ENCODE data around the gene TOMM6.
"Not testable (repeated sequence)": the region's sequence is repeated elsewhere in the genome, so short reads cannot be mapped to it uniquely, and the experiment has no call there.

The TOMM6 gene

DNA sequence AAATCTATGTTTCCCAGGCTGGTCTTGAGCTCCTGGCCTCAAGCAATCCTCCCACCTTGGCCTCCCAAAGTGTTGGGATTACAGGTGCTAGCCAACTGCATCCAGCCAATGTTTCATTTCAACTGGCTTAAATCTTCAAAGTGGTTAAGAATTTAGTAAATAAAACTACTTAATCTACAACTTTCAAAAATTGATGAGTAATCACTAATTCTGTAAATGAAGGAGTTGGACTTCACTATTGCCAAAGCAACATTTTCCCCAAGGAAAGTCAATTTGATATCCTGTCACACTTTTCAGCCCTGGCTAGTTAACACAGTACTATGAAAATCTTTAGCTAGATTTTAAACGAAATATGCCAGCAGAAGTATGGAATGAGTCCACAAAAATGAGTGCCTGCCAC lies 3.8 kb downstream of the TOMM6 start:
- DNase-seq (ENCODE audit: insufficient read length, low spot score) (no peak), FAIRE-seq (no peak)
- no peak for TF ChIP-seq POLR2AphosphoS5 (IDR thresholded peaks at IDR 0.05; ENCODE audit: low read depth, low read length)
- TF ChIP-seq PAX5 (IDR thresholded peaks at IDR 0.05; ENCODE audit: insufficient read depth, low read length, severe bottlenecking), result no peak
- TF ChIP-seq POLR2A (IDR thresholded peaks at IDR 0.05; ENCODE audit: low read depth, low read length), result no peak
- no peak for TF ChIP-seq TAF1 (IDR thresholded peaks at IDR 0.05; ENCODE audit: low read depth, low read length)
- TF ChIP-seq SPI1 (IDR thresholded peaks at IDR 0.05; ENCODE audit: low read depth, low read length), result no peak
- TF ChIP-seq POU2F2 (IDR thresholded peaks at IDR 0.05; ENCODE audit: low read depth, low read length), result no peak

DNA sequence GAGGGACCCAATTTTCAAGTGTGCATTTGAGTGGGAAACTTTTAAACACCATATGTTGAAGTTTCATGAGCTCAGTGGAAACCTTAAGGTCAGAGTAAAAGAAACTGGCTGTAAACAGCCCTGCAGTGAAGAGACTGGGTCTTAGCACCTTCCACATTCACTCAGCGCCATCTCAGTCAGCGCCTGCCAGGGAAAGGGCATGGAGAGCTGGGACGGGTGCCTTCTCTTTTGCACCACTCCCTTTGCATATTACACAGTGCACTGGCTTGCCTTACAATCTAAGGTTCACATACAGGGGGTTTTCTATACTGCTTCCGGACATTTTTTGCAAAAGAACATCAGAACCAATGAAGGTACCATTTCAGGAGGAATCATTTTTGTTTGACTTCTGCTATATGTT lies 4.5 kb downstream of the TOMM6 start:
- DNase-seq (ENCODE audit: insufficient read length, low spot score), result no peak
- TF ChIP-seq POLR2AphosphoS5 (IDR thresholded peaks at IDR 0.05; ENCODE audit: low read depth, low read length) (peak; percentile 26; the same call in 1 of the 2 replicates), POLR2A (IDR thresholded peaks at IDR 0.05; ENCODE audit: low read depth, low read length) (peak; percentile 35; the same call in 1 of the 2 replicates), PAX5 (IDR thresholded peaks at IDR 0.05; ENCODE audit: insufficient read depth, low read length, severe bottlenecking) (no peak)
- no peak for FAIRE-seq

DNA sequence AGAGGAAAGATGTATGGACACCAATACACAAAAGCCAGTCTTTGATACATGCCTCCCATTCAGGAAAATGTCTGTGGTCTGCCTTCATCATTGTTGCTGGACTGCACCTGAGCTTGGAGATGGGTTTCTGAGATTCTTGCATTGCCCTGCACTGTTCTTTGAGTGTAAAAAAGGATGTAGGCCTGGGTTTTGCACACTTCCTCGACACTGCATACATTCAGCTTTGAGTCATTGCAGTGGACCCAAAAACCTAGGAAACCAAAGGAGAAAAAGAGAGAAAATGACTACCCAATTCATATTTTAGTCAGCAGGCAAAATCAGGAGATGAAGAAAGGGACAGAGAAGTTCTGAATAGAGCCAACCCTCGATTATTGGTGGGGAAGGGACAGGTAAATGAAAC lies 9.0 kb downstream of the TOMM6 start:
- no peak for DNase-seq (ENCODE audit: insufficient read length, low spot score)
- no peak for FAIRE-seq
- TF ChIP-seq POLR2A (IDR thresholded peaks at IDR 0.05; ENCODE audit: low read depth, low read length) (no peak), POLR2AphosphoS5 (IDR thresholded peaks at IDR 0.05; ENCODE audit: low read depth, low read length) (no peak), PAX5 (IDR thresholded peaks at IDR 0.05; ENCODE audit: insufficient read depth, low read length, severe bottlenecking) (no peak), SPI1 (IDR thresholded peaks at IDR 0.05; ENCODE audit: low read depth, low read length) (no peak), POU2F2 (IDR thresholded peaks at IDR 0.05; ENCODE audit: low read depth, low read length) (no peak), TAF1 (IDR thresholded peaks at IDR 0.05; ENCODE audit: low read depth, low read length) (no peak)

DNA sequence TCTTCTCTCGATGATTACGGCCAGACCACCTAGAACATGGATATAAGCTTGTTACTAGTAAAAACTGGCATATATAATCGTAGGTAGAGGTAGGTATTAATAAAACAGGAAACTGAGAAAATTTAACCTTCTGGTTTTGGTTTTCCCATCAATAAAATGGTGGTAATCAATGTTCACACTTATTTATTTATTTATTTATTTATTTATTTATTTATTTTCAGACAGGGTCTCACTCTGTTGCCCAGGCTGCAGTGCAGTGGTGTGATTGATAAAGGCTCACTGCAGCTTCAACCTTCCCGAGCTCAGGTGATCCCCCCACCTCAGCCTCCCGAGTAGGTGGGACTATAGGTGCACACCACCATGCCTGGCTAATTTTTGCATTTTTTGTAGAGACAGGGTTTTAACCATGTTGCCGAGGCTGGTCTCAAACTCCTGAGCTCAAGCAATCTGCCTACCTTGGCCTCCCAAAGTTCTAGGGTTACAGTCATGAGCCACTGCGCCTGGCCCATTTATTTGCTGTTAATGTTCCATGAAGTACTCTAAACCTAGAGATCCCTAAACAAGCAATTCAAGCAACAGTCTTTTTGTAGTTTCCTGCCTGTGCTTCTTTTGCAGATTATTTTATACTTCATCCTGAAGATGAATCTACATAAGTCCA lies 11.5 kb downstream of the TOMM6 start:
- DNase-seq (ENCODE audit: insufficient read length, low spot score) (no peak), FAIRE-seq (no peak)
- TF ChIP-seq POLR2A (IDR thresholded peaks at IDR 0.05; ENCODE audit: low read depth, low read length) (no peak), PAX5 (IDR thresholded peaks at IDR 0.05; ENCODE audit: insufficient read depth, low read length, severe bottlenecking) (no peak), TAF1 (IDR thresholded peaks at IDR 0.05; ENCODE audit: low read depth, low read length) (no peak), POLR2AphosphoS5 (IDR thresholded peaks at IDR 0.05; ENCODE audit: low read depth, low read length) (no peak), POU2F2 (IDR thresholded peaks at IDR 0.05; ENCODE audit: low read depth, low read length) (no peak), SPI1 (IDR thresholded peaks at IDR 0.05; ENCODE audit: low read depth, low read length) (no peak)

DNA sequence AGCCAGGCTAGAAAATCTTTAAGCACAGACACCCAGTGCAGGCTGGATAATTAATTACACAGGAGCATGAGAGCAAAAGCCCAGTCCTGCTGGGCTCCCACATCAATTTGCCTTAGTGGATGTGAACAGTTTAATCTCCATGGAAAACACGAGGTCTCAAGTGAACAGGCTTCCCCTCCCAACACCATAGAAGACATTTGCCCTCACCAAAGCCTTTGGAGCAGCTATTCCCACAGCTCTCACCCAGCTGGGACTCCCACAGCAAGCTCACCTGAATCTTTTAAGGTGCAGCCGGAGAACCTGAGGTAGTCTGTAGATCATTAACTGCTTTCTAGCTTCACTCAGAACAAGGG lies 12.0 kb downstream of the TOMM6 start:
- FAIRE-seq (no peak), DNase-seq (ENCODE audit: insufficient read length, low spot score) (no peak)
- TF ChIP-seq POLR2AphosphoS5 (IDR thresholded peaks at IDR 0.05; ENCODE audit: low read depth, low read length) (no peak), TAF1 (IDR thresholded peaks at IDR 0.05; ENCODE audit: low read depth, low read length) (no peak), POLR2A (IDR thresholded peaks at IDR 0.05; ENCODE audit: low read depth, low read length) (no peak), PAX5 (IDR thresholded peaks at IDR 0.05; ENCODE audit: insufficient read depth, low read length, severe bottlenecking) (no peak), SPI1 (IDR thresholded peaks at IDR 0.05; ENCODE audit: low read depth, low read length) (no peak)

DNA sequence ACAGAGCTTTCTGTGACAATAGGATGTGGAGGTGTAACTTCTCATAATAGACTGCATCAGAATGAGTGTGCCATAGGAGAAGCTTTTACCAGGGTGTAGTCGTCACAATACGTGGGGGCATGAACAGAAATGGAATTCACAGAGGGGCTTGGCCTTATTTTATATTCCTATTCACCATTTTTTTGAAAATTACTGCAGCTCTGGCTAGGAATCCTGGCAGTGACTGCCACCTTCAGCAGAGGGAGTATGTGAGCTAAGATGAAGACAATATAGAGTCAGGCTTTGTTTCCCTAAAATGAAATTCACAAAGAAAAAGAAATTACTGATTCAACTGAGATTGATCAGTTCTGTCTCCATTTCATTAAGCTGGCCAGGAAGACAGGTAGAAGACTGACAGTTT lies 13.9 kb downstream of the TOMM6 start:
- peak; percentile 40 for FAIRE-seq
- DNase-seq (ENCODE audit: insufficient read length, low spot score), result no peak
- no peak for TF ChIP-seq POLR2AphosphoS5 (IDR thresholded peaks at IDR 0.05; ENCODE audit: low read depth, low read length)
- TF ChIP-seq SPI1 (IDR thresholded peaks at IDR 0.05; ENCODE audit: low read depth, low read length), result no peak
- no peak for TF ChIP-seq POLR2A (IDR thresholded peaks at IDR 0.05; ENCODE audit: low read depth, low read length)
- TF ChIP-seq TAF1 (IDR thresholded peaks at IDR 0.05; ENCODE audit: low read depth, low read length), result no peak
- no peak for TF ChIP-seq PAX5 (IDR thresholded peaks at IDR 0.05; ENCODE audit: insufficient read depth, low read length, severe bottlenecking)
- no peak for TF ChIP-seq POU2F2 (IDR thresholded peaks at IDR 0.05; ENCODE audit: low read depth, low read length)

DNA sequence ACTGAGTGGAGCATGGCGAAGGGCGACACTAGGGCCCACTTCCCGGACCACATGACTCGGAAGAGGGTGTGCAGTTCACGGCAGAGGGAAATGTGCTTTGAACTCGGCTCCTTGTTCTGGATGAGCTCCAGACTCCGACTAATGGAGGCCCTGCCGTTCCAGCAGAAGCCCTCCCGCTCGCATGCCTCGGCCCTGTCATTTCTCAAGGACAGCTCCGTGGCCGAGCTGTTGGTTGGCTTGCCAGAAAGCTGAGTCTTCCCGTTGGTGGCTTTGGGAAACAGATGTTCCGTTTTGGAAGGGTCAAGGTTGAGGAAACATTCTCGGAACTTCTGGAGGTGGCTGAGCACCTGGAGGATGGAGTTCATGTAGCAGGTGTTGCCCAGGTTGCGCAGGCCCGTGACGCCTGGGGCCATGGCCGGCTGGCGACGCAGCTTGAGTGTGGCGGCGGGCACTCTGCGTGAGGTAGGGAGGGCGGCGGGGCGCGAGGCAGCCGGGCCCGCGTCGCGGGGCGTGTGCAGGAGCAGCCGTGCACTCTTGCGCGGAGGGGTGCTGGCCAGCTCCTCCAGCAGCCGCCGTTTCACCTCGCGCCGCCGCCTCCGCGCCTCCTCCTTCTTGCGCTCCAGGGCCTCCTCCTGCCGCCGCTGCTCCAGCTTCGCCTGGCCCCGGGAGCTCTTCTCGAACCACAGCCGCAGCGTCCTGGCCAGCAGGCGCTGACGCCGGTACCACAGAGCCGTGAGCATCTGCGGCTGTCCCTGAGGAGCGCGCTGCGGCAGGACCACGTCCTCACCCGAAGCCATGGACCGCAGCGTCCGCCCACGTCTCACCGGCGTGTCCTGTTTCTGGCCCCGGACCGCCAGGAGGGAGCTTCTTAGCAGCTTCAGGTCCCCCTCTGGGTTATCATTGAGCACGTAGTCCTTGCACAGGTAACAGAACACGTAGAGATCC lies 18.6 kb downstream of the TOMM6 start:
- TF ChIP-seq SPI1 (IDR thresholded peaks at IDR 0.05; ENCODE audit: low read depth, low read length) (no peak), POLR2AphosphoS5 (IDR thresholded peaks at IDR 0.05; ENCODE audit: low read depth, low read length) (no peak), POLR2A (IDR thresholded peaks at IDR 0.05; ENCODE audit: low read depth, low read length) (no peak), PAX5 (IDR thresholded peaks at IDR 0.05; ENCODE audit: insufficient read depth, low read length, severe bottlenecking) (no peak), POU2F2 (IDR thresholded peaks at IDR 0.05; ENCODE audit: low read depth, low read length) (no peak), TAF1 (IDR thresholded peaks at IDR 0.05; ENCODE audit: low read depth, low read length) (no peak)
- FAIRE-seq (no peak), DNase-seq (ENCODE audit: insufficient read length, low spot score) (no peak)

DNA sequence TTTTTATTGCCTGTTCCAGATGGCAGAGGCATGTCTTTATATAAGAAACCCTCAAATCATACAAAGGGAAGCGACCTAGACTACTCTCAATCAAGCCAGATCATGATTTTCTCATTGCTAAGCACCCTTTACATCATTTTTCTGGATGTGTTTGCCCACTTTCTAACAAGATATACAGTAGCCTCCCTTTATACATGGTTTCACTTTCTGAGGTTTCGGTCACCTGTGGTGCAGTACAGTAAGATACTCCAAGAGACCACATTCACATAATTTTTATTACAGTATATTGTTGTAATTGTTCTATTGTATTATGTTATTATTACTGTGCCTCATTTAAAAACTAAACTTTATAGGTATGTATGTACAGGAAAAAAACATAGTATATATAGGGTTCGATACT lies 23.6 kb downstream of the TOMM6 start:
- FAIRE-seq (no peak), DNase-seq (ENCODE audit: insufficient read length, low spot score) (no peak)
- TF ChIP-seq TAF1 (IDR thresholded peaks at IDR 0.05; ENCODE audit: low read depth, low read length) (no peak), POLR2AphosphoS5 (IDR thresholded peaks at IDR 0.05; ENCODE audit: low read depth, low read length) (no peak), SPI1 (IDR thresholded peaks at IDR 0.05; ENCODE audit: low read depth, low read length) (no peak), PAX5 (IDR thresholded peaks at IDR 0.05; ENCODE audit: insufficient read depth, low read length, severe bottlenecking) (no peak), POU2F2 (IDR thresholded peaks at IDR 0.05; ENCODE audit: low read depth, low read length) (no peak), POLR2A (IDR thresholded peaks at IDR 0.05; ENCODE audit: low read depth, low read length) (no peak)

DNA sequence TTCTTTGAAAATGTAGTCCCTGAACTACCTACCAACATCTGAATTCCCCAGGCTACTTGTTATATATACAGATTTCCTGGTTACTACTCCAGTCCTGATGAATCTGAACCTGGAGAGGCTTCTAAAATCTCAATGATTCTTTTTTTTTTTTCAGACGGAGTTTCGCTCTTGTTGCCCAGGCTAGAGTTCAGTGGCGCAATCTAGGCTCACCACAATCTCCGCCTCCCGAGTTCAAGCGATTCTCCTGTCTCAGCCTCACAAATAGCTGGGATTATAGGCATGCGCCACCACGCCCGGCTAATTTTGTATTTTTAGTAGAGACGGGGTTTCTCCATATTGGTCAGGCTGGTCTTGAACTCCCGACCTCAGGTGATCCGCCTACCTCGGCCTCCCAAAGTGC lies 24.5 kb downstream of the TOMM6 start:
- FAIRE-seq; DNase-seq (ENCODE audit: insufficient read length, low spot score): not testable (repeated sequence)

All from GM12891 (cell line).